ENCODE results near the gene PLIN4.
"Not testable (repeated sequence)": the region's sequence is repeated elsewhere in the genome, so short reads cannot be mapped to it uniquely, and the experiment has no call there.

PLIN4 gene

GRCh38 chr19:4543842-4544647, 25.8 kb upstream of the PLIN4 start:
- no peak for DNase-seq

- DNase-seq, result no peak
Observed at GRCh38 chr19:4542896-4543841, 24.9 kb upstream of the PLIN4 start.

- DNase-seq, result not testable (repeated sequence)
Observed at GRCh38 chr19:4541806-4542145, 23.5 kb upstream of the PLIN4 start.

- DNase-seq, result no peak
Observed at GRCh38 chr19:4541114-4541805, 23.0 kb upstream of the PLIN4 start.

- peak in 1 of 2 experiments; percentile 23 for DNase-seq
Observed at GRCh38 chr19:4539693-4540581, 21.7 kb upstream of the PLIN4 start, which contains the start of gene LRG1. Gene LRG1, minus strand, starts transcription at chr19:4540036. Its CDS starts 23 bp downstream, at chr19:4540013.

GRCh38 chr19:4539169-4539692, 20.9 kb upstream of the PLIN4 start:
- no peak for DNase-seq

GRCh38 chr19:4538601-4538954, 20.3 kb upstream of the PLIN4 start:
- DNase-seq, result no peak

- no peak for DNase-seq
Observed at GRCh38 chr19:4537953-4538600, 19.8 kb upstream of the PLIN4 start.

GRCh38 chr19:4536798-4537197, 18.5 kb upstream of the PLIN4 start:
- DNase-seq, result no peak

GRCh38 chr19:4534836-4535658, 16.8 kb upstream of the PLIN4 start, which contains the start of gene PLIN5:
Gene PLIN5, minus strand, starts transcription at chr19:4535224. Its CDS starts 1,150 bp downstream, at chr19:4534074.
- DNase-seq, result peak; percentile 37 to 41

- no peak for DNase-seq
Observed at GRCh38 chr19:4533835-4534424, 15.6 kb upstream of the PLIN4 start.

GRCh38 chr19:4533334-4533733, 15.0 kb upstream of the PLIN4 start:
- no peak for DNase-seq

GRCh38 chr19:4531562-4532165, 13.4 kb upstream of the PLIN4 start:
- no peak for DNase-seq

GRCh38 chr19:4529924-4530522, 11.7 kb upstream of the PLIN4 start:
- no peak for DNase-seq

GRCh38 chr19:4528843-4529242, 10.6 kb upstream of the PLIN4 start:
- no peak for DNase-seq

GRCh38 chr19:4527377-4527776, 9.1 kb upstream of the PLIN4 start:
- DNase-seq, result not testable (repeated sequence)

- DNase-seq, result no peak
Observed at GRCh38 chr19:4525563-4526002, 7.3 kb upstream of the PLIN4 start.

- DNase-seq, result peak; percentile 50 to 67
Observed at GRCh38 chr19:4524808-4525562, 6.7 kb upstream of the PLIN4 start.

Measured in stimulated activated CD4-positive, alpha-beta T cell treated with anti-CD3 and anti-CD28 coated beads, Interleukin-4, amount 100 ng/mL, for 4 hours (primary cell).